Measurements from ENCODE around the gene PRDM5.

PRDM5 gene

GRCh38 chr4:120722655-120723054, 199.9 kb downstream of the PRDM5 start:
- TF ChIP-seq SIN3A (IDR thresholded peaks at IDR 0.05; ENCODE audit: borderline replicate concordance, insufficient read depth, low read length) (no peak), FOXP2 (optimal IDR thresholded peaks at IDR 0.05; ENCODE audit: borderline replicate concordance, extremely low read depth, extremely low read length, insufficient read depth) (no peak), POLR2AphosphoS5 (IDR thresholded peaks at IDR 0.05; ENCODE audit: low read depth, low read length) (no peak), TAF1 (IDR thresholded peaks at IDR 0.05; ENCODE audit: borderline replicate concordance, insufficient read depth, low read length) (no peak)

GRCh38 chr4:120720354-120720934, 202.1 kb downstream of the PRDM5 start:
- TF ChIP-seq FOXP2 (optimal IDR thresholded peaks at IDR 0.05; ENCODE audit: borderline replicate concordance, extremely low read depth, extremely low read length, insufficient read depth) (no peak), TAF1 (IDR thresholded peaks at IDR 0.05; ENCODE audit: borderline replicate concordance, insufficient read depth, low read length) (no peak), SIN3A (IDR thresholded peaks at IDR 0.05; ENCODE audit: borderline replicate concordance, insufficient read depth, low read length) (no peak), REST (IDR thresholded peaks at IDR 0.05; ENCODE audit: insufficient read depth in 1 of 2, low read depth in 2 of 2, low read length in 2 of 2) (no peak), POLR2AphosphoS5 (IDR thresholded peaks at IDR 0.05; ENCODE audit: low read depth, low read length) (no peak)

DNA sequence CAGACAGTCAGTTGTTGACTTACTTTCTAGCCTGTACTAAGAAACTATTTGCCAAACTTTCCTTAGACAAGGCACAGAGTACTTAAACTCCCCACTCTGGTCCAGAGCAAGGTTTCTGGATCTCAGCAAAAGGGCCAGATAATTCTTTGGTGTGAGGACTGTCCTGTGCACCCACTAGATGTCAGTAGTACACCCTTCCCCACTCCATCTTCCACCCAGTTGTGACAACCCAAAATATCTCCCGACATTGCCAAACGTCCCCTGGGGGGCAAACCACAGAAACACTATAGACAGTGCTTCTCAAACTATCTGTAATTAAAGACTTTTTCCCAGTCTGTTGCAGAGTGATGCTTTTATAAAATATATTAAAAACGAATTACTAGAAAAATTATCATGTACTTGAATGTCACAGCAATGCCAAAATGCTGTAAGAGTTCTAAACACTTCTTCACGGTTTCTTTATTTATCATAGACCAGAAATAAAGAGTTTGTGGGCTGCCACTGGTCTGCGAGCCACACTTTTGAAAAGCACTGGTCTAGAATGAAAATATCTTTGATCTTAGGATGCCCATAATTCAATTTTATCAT, 203.5 kb downstream of the PRDM5 start:
- TF ChIP-seq FOXP2 (optimal IDR thresholded peaks at IDR 0.05; ENCODE audit: borderline replicate concordance, extremely low read depth, extremely low read length, insufficient read depth) (no peak), SIN3A (IDR thresholded peaks at IDR 0.05; ENCODE audit: borderline replicate concordance, insufficient read depth, low read length) (no peak), POLR2AphosphoS5 (IDR thresholded peaks at IDR 0.05; ENCODE audit: low read depth, low read length) (no peak), REST (IDR thresholded peaks at IDR 0.05; ENCODE audit: insufficient read depth in 1 of 2, low read depth in 2 of 2, low read length in 2 of 2) (no peak), TAF1 (IDR thresholded peaks at IDR 0.05; ENCODE audit: borderline replicate concordance, insufficient read depth, low read length) (no peak)

GRCh38 chr4:120716346-120716745, 206.2 kb downstream of the PRDM5 start:
- TF ChIP-seq SIN3A (IDR thresholded peaks at IDR 0.05; ENCODE audit: borderline replicate concordance, insufficient read depth, low read length) (no peak), REST (IDR thresholded peaks at IDR 0.05; ENCODE audit: insufficient read depth in 1 of 2, low read depth in 2 of 2, low read length in 2 of 2) (no peak), POLR2AphosphoS5 (IDR thresholded peaks at IDR 0.05; ENCODE audit: low read depth, low read length) (no peak), TAF1 (IDR thresholded peaks at IDR 0.05; ENCODE audit: borderline replicate concordance, insufficient read depth, low read length) (no peak), FOXP2 (optimal IDR thresholded peaks at IDR 0.05; ENCODE audit: borderline replicate concordance, extremely low read depth, extremely low read length, insufficient read depth) (no peak)

- TF ChIP-seq SIN3A (IDR thresholded peaks at IDR 0.05; ENCODE audit: borderline replicate concordance, insufficient read depth, low read length) (no peak), POLR2AphosphoS5 (IDR thresholded peaks at IDR 0.05; ENCODE audit: low read depth, low read length) (no peak), FOXP2 (optimal IDR thresholded peaks at IDR 0.05; ENCODE audit: borderline replicate concordance, extremely low read depth, extremely low read length, insufficient read depth) (no peak), REST (IDR thresholded peaks at IDR 0.05; ENCODE audit: insufficient read depth in 1 of 2, low read depth in 2 of 2, low read length in 2 of 2) (no peak), TAF1 (IDR thresholded peaks at IDR 0.05; ENCODE audit: borderline replicate concordance, insufficient read depth, low read length) (no peak)
Measured at GRCh38 chr4:120714417-120715010, 208.0 kb downstream of the PRDM5 start.
